AG04450 (cell line): ENCODE data around the gene PIAS1. TPM values are rescaled to one million over a fixed set of nuclear protein-coding genes. Genes with fewer than 3 reads are reported as not detected.

Experiments
- CTCF ChIA-PET: fragments of 300-600, 350-600 bp; formaldehyde crosslinking; extraction: SDS; loops from one replicate; lab custom pipeline; 2022; ENCODE audit warnings: antibody characterized with exemption, inconsistent platforms; lab: Charles Lee
- POLR2A ChIA-PET: fragments of 350-600 bp; formaldehyde crosslinking; extraction: SDS; loops from one replicate; lab custom pipeline; 2021; ENCODE audit warnings: antibody characterized with exemption, inconsistent platforms; lab: Yijun Ruan, JAX
- DNase-seq: peaks from one replicate; pipeline ENCODE4 v3.0.0-alpha.2; 2011; ENCODE audit warnings: low read depth, low spot score
- H3K27ac ChIP-seq: one replicate; pipeline ENCODE4 v1.5.1; 2012; ENCODE audit warnings: low read depth, low read length, control low read depth
- H3K27me3 ChIP-seq: one replicate; pipeline ENCODE4 v1.6.0; 2012; ENCODE audit warnings: low read length; ENCODE audit not compliant: control insufficient read depth, insufficient read depth
- H3K4me3 ChIP-seq: 2 replicates; pipeline ENCODE4 v1.5.1; 2011; ENCODE audit warnings: mild to moderate bottlenecking, low read depth, low read length, control low read depth
- H3K9me3 ChIP-seq: 2 replicates; pipeline ENCODE4 v1.5.1; 2012; ENCODE audit warnings: low read length; ENCODE audit not compliant: control insufficient read depth, insufficient read depth
- CTCF ChIP-seq: IDR thresholded peaks from 2 replicates; pipeline ENCODE4 v1.5.1; 2011; ENCODE audit warnings: low read depth, low read length, control low read depth, inconsistent platforms
- polyA plus RNA-seq: library from polyadenylated mRNA; depleted of rRNA; stranded (reverse); fragments of >200 nt; gene quantifications from 2 replicates; pipeline ENCODE4 v1.2.3, GENCODE V29; 2011

Gene PIAS1
- polyA plus RNA-seq, 1 experiment: 38.9 TPM

- no peaks in the 10 kb centered on the region; the same call in 1 of the 2 replicates for H3K9me3 ChIP-seq
- no peak for TF ChIP-seq CTCF
- no peak for DNase-seq
- ChIA-PET POLR2A (no interaction called here), CTCF (no interaction called here)
- H3K27ac ChIP-seq: no peak overlapping the region
- H3K4me3 ChIP-seq: no peak overlapping the region
- H3K27me3 ChIP-seq: no peaks in the 10 kb centered on the region
Measured at GRCh38 chr15:68213991-68214837, 160.1 kb downstream of the PIAS1 start.

GRCh38 chr15:68214838-68215254, 160.7 kb downstream of the PIAS1 start:
- no peaks in the 10 kb centered on the region for H3K27me3 ChIP-seq
- no peaks in the 10 kb centered on the region; the same call in 1 of the 2 replicates for H3K9me3 ChIP-seq
- H3K4me3 ChIP-seq: no peak overlapping the region
- TF ChIP-seq CTCF: no peak
- CTCF ChIA-PET: no interaction called here
- POLR2A ChIA-PET: no interaction called here
- no peak overlapping the region for H3K27ac ChIP-seq
- DNase-seq: no peak

GRCh38 chr15:68217341-68217740, 163.2 kb downstream of the PIAS1 start:
- H3K4me3 ChIP-seq: no peak overlapping the region
- POLR2A ChIA-PET: no interaction called here
- no peak for DNase-seq
- no peak overlapping the region for H3K27ac ChIP-seq
- H3K9me3 ChIP-seq: peaks cover 8% of the 10 kb centered on the region; the same call in 1 of the 2 replicates
- H3K27me3 ChIP-seq: no peaks in the 10 kb centered on the region
- no peak for TF ChIP-seq CTCF
- CTCF ChIA-PET: no interaction called here

- DNase-seq: no peak
- Histone ChIP-seq H3K9me3 (peaks cover 10% of the 10 kb centered on the region; the same call in 1 of the 2 replicates), H3K27me3 (no peaks in the 10 kb centered on the region), H3K27ac (no peak overlapping the region), H3K4me3 (no peak overlapping the region)
- TF ChIP-seq CTCF: no peak
- ChIA-PET CTCF (interaction anchor here (0.9 to 3.3 kb wide), 2 partner anchors 8 to 34 kb away, joined by 3 to 21 read pairs; no protein-coding TSS in a partner anchor), POLR2A (no interaction called here)
Measured at GRCh38 chr15:68218331-68218730, 164.2 kb downstream of the PIAS1 start.
